Mesothelial cell of epicardium (in vitro differentiated cells): ENCODE data around the gene PYGO1. TPM values are rescaled to one million over a fixed set of nuclear protein-coding genes. Genes with fewer than 3 reads are reported as not detected.
"Not testable (repeated sequence)": the region's sequence is repeated elsewhere in the genome, so short reads cannot be mapped to it uniquely, and the experiment has no call there.

ENCODE experiments used
- DNase-seq, 2 experiments: peaks; one replicate each; pipeline ENCODE4 v3.0.0; 2021; ENCODE audit warnings: low spot score in 2 of 2; ENCODE audit not compliant: unreplicated experiment in 2 of 2
- H3K27ac Mint-ChIP-seq: 2 replicates; pipeline ENCODE4 v1.8.0; 2021; ENCODE audit warnings: mixed read lengths
- H3K27me3 Mint-ChIP-seq: 2 replicates; pipeline ENCODE4 v1.8.0; 2021; ENCODE audit warnings: low read depth, mixed read lengths
- H3K36me3 Mint-ChIP-seq: 2 replicates; pipeline ENCODE4 v1.8.0; 2021; ENCODE audit warnings: mixed read lengths
- H3K4me1 Mint-ChIP-seq: 2 replicates; pipeline ENCODE4 v1.8.0; 2021; ENCODE audit warnings: mixed read lengths
- H3K4me3 Mint-ChIP-seq: 2 replicates; pipeline ENCODE4 v1.8.0; 2021; ENCODE audit warnings: mild to moderate bottlenecking, moderate library complexity, mixed read lengths
- H3K9me3 Mint-ChIP-seq: 2 replicates; pipeline ENCODE4 v1.8.0; 2021; ENCODE audit warnings: mixed read lengths
- total RNA-seq: library from RNA; stranded (reverse); gene quantifications from 3 replicates; pipeline ENCODE4 v1.2.1, GENCODE V29; 2021
- TF ChIP-seq, protein P1 (sequence below): fragments of 200-600 bp; sonication (generic); IDR thresholded peaks from one replicate; pipeline ENCODE4 v1.5.0; 2021; ENCODE audit warnings: antibody characterized with exemption; ENCODE audit not compliant: unreplicated experiment

PYGO1 gene
- total RNA-seq, 1 donor from 2014 or later = 30.6 TPM

DNA sequence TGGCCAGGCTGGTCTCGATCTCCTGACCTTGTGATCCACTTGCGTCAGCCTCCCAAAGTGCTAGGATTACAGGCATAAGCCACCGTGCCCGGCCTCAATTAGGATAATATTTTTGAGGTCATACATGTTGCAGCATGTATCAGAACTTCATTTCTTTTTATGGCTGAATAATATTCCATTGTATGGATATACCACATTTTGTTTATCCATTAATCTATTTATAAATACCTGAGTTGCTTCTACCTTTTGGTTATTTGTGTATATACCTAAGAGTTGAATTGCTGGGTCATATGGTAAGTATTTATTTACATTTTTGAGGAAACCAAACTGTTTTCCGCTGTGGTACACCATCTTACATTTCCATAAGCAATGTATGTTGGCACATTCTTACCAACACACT, 18.1 kb upstream of the PYGO1 start:
- Mint-ChIP-seq H3K4me3 (no peak overlapping the region), H3K27ac (no peak overlapping the region), H3K4me1 (no peaks in the 10 kb centered on the region), H3K9me3 (peaks cover 22% of the 10 kb centered on the region), H3K36me3 (peaks cover 18% of the 10 kb centered on the region), H3K27me3 (no peaks in the 10 kb centered on the region)
- TF ChIP-seq, protein P1, sequence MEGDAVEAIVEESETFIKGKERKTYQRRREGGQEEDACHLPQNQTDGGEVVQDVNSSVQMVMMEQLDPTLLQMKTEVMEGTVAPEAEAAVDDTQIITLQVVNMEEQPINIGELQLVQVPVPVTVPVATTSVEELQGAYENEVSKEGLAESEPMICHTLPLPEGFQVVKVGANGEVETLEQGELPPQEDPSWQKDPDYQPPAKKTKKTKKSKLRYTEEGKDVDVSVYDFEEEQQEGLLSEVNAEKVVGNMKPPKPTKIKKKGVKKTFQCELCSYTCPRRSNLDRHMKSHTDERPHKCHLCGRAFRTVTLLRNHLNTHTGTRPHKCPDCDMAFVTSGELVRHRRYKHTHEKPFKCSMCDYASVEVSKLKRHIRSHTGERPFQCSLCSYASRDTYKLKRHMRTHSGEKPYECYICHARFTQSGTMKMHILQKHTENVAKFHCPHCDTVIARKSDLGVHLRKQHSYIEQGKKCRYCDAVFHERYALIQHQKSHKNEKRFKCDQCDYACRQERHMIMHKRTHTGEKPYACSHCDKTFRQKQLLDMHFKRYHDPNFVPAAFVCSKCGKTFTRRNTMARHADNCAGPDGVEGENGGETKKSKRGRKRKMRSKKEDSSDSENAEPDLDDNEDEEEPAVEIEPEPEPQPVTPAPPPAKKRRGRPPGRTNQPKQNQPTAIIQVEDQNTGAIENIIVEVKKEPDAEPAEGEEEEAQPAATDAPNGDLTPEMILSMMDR = no peak
- no peak for DNase-seq

DNA sequence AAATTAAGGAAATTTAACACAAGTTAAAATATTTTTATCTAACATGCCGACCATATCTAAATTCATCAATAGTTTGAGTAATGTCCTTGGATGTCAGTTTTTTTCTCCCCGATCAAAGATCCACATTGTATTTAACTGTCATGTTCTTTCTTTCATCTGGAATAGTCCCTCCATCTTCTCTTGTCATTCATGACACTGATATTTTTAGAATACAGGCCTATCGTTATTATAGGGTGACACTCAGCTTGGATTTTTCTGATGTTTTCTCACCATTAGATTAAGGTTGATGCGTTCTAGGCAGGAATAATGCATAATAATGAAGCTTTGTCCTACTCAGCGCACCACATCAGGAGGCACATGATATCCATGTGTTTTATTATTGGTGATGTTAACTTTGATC, 13.2 kb upstream of the PYGO1 start:
- no peaks in the 10 kb centered on the region for H3K4me1 Mint-ChIP-seq
- H3K36me3 Mint-ChIP-seq = peaks cover 3% of the 10 kb centered on the region
- peaks cover 4% of the 10 kb centered on the region for H3K9me3 Mint-ChIP-seq
- H3K27me3 Mint-ChIP-seq = no peaks in the 10 kb centered on the region
- no peak for DNase-seq
- H3K27ac Mint-ChIP-seq = no peak overlapping the region
- TF ChIP-seq, protein P1 = no peak
- no peak overlapping the region for H3K4me3 Mint-ChIP-seq

DNA sequence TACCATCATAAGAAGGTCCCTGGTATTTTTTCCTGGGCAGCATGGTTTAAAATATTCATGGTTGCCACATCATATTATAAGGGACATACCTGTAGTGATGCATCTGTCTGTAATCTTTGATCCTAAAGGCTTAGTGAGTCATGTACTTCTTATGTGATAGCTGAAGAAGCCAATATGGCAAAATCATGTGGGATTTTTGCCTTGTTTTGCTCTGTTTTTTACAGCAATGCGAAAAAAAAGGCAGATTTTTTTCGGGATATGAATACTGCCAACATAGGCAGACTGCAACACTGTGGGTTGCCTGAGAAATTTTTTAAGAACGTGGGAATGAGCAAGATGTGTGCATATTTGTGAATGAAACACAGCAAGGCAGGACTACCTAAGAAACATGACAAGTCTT, 11.3 kb upstream of the PYGO1 start:
- Mint-ChIP-seq H3K27ac (no peak overlapping the region), H3K9me3 (no peaks in the 10 kb centered on the region), H3K36me3 (no peaks in the 10 kb centered on the region), H3K4me1 (no peaks in the 10 kb centered on the region), H3K27me3 (no peaks in the 10 kb centered on the region), H3K4me3 (no peak overlapping the region)
- DNase-seq = no peak
- TF ChIP-seq, protein P1 = no peak

DNA sequence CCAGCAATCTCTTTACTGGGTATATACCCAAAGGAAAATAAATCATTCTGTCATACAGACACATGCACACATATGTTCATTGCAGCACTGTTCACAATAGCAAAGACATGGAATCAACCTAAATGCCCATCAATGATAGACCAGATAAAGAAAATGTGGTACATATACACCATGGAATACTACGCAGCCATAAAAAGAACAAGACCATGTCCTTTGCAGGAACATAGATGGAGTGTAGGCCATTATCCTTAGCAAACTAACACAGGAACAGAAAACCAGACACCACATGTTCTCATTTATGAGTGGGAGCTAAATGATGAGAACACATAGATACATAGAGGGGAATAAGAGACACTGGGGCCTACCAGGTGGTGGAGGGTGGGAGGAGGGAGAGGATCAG, 4.9 kb upstream of the PYGO1 start:
- H3K27me3 Mint-ChIP-seq, H3K36me3 Mint-ChIP-seq, DNase-seq, H3K27ac Mint-ChIP-seq, H3K9me3 Mint-ChIP-seq, H3K4me3 Mint-ChIP-seq, H3K4me1 Mint-ChIP-seq: not testable (repeated sequence)

DNA sequence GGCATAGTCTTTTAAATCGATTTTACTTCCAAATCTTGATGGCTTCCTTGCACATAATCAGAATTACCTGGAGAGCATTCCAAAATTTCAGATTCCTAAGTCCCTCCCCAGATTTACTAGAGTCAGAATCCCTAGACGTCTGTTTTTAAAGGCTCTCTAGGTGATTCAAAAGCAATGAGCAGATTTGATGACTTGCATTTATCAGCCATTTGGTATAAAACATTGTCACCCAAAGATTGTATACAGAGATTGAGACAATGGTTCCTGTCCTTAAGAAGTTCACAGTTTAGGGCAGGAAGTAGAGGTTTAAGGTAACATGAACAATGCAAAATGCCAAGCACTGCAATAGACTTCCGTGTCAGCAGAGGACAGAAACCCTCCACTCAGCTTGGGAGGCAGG, 2.6 kb upstream of the PYGO1 start:
- Mint-ChIP-seq H3K36me3 (no peaks in the 10 kb centered on the region), H3K27ac (no peak overlapping the region), H3K4me1 (peaks cover 5% of the 10 kb centered on the region), H3K4me3 (no peak overlapping the region), H3K9me3 (no peaks in the 10 kb centered on the region), H3K27me3 (no peaks in the 10 kb centered on the region)
- TF ChIP-seq, protein P1 = no peak
- no peak for DNase-seq

DNA sequence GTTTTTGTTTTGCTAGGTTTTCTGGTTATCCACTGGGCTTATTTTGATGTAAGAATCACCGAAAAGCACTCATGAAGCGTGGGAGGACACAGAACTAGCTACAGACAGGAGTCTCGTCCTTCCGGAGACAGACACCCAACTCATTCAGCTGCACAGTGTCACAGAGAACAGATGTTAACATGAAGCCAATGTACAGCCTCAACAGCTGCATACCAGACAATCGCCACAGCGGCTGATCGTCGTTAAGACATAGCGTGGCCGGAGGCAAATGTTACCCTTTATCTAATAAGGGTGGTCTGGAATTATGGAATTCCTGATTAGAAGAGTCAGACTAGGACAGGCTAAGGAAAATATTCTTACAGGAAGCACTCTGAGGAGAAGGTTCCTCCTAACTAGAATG, 1.1 kb upstream of the PYGO1 start:
- DNase-seq = no peak
- Mint-ChIP-seq H3K36me3 (no peaks in the 10 kb centered on the region), H3K27ac (peak overlapping the region; percentile 97), H3K27me3 (no peaks in the 10 kb centered on the region), H3K4me1 (peaks cover 12% of the 10 kb centered on the region), H3K9me3 (no peaks in the 10 kb centered on the region), H3K4me3 (peak overlapping the region; percentile 81)
- TF ChIP-seq, protein P1 = no peak
